Rectal smooth muscle tissue (tissue), 1 donor: ENCODE data around the gene TMEM170B.
A peak's percentile ranks its signal among the peaks of the same experiment; 100 is the strongest.

Source experiments
- H3K27ac ChIP-seq: one replicate; pipeline ENCODE4 v1.7.0; 2013; ENCODE audit warnings: low read depth, low read length, inconsistent platforms
- H3K27me3 ChIP-seq: one replicate; pipeline ENCODE4 v1.7.0; 2013; ENCODE audit warnings: low read length; ENCODE audit not compliant: control insufficient read depth, insufficient read depth
- H3K36me3 ChIP-seq: one replicate; pipeline ENCODE4 v1.7.0; 2013; ENCODE audit warnings: low read length; ENCODE audit not compliant: control insufficient read depth, insufficient read depth
- H3K4me1 ChIP-seq: one replicate; pipeline ENCODE4 v1.7.0; 2013; ENCODE audit warnings: low read length; ENCODE audit not compliant: control insufficient read depth, insufficient read depth
- H3K4me3 ChIP-seq: one replicate; pipeline ENCODE4 v1.7.0; 2013; ENCODE audit warnings: low read length
- H3K9ac ChIP-seq: one replicate; pipeline ENCODE4 v1.7.0; 2013; ENCODE audit warnings: low read length

Gene TMEM170B, protein sequence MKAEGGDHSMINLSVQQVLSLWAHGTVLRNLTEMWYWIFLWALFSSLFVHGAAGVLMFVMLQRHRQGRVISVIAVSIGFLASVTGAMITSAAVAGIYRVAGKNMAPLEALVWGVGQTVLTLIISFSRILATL

DNA sequence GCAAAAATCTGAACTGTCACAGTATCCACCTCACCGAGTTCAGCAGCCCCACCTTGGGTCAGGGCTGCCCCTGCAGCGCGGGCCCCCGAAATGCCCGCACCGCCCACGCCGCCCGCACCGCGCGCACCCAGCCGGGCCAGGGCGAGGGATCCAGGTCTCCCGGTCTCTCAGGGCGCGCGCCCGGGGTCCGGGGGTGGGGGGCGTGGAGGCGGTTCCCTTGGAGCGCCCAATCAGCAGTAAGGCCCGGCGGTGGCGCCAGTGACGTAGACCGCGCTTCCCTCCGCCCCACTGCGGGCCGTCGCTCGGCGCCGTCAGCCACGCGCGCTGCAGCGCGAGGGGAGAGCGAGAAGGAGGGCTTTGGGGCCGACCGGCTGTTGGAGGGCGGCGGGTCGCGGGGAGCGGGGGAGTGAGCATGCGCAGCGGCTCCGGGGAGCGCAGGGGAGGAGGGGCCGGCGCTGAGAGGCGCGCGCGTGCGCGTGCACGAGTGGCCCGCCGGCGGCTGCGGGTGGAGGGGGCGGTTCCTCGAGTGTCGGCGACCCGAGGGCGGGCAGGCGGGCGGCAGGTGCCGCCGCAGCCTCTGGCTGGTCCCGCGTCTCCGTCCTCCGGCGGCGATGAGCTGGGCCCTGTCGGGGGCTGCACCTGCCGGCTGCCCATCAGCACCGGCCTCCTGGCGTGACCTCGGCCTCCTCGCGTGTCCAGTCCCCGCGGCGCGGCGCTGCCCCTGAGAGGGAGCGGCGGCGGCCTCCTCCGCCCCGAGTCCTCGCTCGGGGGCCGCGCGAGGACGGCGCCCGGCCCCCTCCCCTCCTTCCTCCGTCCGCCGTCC lies at the start of gene TMEM170B:
TMEM170B (plus strand) TSS at position 521 of the 823 bp plus-strand sequence. CDS start 529 bp downstream, outside the sequence.
- peaks cover 8% of the 10 kb centered on the region for H3K4me1 ChIP-seq
- H3K9ac ChIP-seq, result peak within 1 kb of the TSS; percentile 56
- no peaks in the 10 kb centered on the region for H3K27me3 ChIP-seq
- peak within 1 kb of the TSS; percentile 79 for H3K27ac ChIP-seq
- peak within 1 kb of the TSS; percentile 62 for H3K4me3 ChIP-seq
- no peaks in the 10 kb centered on the region for H3K36me3 ChIP-seq

DNA sequence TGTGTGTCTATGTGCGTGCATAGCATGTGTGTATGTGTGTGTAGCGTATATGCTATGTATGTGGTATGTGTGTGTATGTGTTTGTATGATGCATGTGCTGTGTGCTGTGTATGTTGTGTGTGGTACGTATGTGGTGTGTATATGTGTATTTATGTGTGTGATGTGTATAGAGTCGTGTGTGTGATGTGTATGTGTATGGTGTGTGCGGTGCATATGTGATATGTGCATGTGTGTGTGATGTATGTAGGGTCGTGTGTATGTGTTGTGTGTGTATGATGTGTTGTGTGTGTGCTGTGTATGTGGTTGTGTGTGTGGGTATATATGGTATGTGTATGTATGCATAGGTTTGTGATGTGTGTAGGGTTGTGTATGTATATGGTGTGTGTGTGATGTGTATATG lies 46.6 kb upstream of the TMEM170B start:
- no peak overlapping the region for H3K9ac ChIP-seq
- H3K4me1 ChIP-seq, result no peaks in the 10 kb centered on the region
- no peaks in the 10 kb centered on the region for H3K27me3 ChIP-seq
- H3K36me3 ChIP-seq, result no peaks in the 10 kb centered on the region
- H3K4me3 ChIP-seq, result no peak overlapping the region
- H3K27ac ChIP-seq, result no peak overlapping the region

DNA sequence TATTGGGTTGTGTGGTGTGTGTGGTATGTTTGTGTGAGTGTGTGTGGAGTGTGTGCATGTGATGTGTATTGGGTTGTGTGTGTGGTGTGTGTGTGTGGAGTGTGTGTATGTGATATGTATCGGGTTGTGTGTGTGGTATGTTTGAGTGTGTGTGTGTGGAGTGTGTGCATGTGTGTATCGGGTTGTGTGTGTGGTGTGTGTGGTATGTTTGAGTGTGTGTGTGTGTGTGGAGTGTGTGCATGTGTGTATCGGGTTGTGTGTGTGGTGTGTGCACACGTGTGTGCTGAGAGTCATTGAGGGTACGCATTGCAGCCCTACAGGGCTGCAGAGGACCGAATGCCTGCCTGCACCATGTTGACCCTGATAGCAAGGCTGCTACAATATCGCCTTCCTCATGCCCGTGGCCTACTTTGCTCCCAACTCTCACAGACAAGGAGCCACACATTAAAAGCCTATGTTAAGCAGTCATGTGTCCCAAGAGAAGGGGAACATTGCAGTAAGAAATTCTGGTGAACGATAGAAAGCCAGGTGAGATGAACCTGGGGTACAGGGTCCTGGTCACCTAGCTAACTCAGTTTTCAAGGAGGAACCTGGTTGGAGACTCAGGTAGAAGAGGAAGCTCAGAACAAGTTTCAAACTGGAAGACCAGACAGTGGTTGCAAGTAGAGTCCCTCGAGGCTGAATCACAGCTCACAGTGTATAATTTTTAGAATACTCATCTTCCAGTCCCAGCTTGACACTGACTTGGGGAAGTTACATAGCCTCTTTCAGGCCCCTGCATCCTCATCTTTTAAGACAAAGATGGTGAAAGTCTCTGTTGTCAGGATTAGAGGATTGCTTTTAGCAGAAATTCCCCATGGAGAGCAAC lies 45.7 kb upstream of the TMEM170B start:
- H3K4me1 ChIP-seq, result no peaks in the 10 kb centered on the region
- H3K27me3 ChIP-seq, result no peaks in the 10 kb centered on the region
- H3K4me3 ChIP-seq, result no peak overlapping the region
- H3K9ac ChIP-seq, result no peak overlapping the region
- no peak overlapping the region for H3K27ac ChIP-seq
- no peaks in the 10 kb centered on the region for H3K36me3 ChIP-seq

DNA sequence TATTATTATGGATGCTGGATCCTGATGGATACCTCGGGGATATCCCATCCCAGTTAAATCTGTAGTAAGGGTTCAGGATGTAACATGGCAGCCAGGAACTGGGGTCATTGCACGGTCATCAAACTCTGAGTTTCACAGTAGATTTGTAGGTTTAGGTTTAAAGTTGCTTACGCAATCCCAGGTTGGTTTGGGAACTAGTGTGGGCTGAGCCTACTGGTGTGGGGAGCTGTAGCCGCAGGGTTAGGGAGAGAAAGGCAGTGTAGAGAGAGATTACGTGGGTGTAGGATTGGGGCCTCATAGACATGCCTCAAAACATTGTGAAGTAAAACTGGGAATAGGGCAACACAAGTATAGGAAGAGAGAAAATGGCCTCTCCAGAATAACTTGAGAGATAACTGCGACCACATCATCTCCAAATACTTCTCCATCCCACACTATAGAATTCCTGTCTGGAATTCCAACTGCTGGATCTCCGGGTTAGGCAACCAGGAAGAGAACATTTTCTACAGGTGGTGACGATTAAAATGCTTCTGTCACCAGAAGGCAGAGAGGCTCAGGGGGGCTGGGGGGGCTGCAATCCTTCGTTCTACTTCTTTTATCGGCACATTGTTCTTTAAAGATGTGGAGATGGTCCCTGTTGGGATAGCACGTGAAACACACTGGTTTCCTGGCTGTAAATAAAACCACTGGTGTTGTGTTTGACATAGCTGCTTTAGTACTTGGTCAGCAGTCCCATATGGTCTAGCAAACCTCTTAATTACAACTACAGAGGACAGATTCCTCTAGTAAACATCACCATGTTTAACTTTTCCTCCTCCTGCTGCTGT lies 44.9 kb upstream of the TMEM170B start:
- no peaks in the 10 kb centered on the region for H3K36me3 ChIP-seq
- H3K4me1 ChIP-seq, result no peaks in the 10 kb centered on the region
- H3K9ac ChIP-seq, result no peak overlapping the region

DNA sequence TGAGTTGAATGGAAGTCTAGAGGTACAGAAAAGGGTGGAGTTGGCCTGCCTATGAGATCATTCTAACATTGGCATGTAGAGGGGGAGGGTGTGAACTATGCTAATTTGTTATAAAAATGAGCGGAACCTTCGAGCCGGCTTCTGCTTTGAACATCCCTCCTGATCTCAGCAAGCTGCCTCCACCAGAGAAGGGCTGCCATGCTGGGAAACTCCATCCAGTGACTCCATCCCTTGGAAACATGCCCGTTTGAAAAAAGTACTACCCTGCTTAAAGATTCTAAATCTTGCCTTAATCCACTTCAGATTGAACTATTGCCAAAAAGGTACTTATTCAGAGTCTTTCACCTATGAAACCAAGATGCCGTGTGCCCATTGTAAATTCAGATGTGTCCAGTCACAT lies 43.6 kb upstream of the TMEM170B start:
- Histone ChIP-seq H3K27ac (no peak overlapping the region), H3K36me3 (no peaks in the 10 kb centered on the region), H3K27me3 (no peaks in the 10 kb centered on the region), H3K4me3 (no peak overlapping the region), H3K9ac (no peak overlapping the region), H3K4me1 (no peaks in the 10 kb centered on the region)

More for the DNA sequence above, 44.9 kb upstream of the TMEM170B start:
- no peak overlapping the region for H3K4me3 ChIP-seq
- no peaks in the 10 kb centered on the region for H3K27me3 ChIP-seq
- no peak overlapping the region for H3K27ac ChIP-seq

DNA sequence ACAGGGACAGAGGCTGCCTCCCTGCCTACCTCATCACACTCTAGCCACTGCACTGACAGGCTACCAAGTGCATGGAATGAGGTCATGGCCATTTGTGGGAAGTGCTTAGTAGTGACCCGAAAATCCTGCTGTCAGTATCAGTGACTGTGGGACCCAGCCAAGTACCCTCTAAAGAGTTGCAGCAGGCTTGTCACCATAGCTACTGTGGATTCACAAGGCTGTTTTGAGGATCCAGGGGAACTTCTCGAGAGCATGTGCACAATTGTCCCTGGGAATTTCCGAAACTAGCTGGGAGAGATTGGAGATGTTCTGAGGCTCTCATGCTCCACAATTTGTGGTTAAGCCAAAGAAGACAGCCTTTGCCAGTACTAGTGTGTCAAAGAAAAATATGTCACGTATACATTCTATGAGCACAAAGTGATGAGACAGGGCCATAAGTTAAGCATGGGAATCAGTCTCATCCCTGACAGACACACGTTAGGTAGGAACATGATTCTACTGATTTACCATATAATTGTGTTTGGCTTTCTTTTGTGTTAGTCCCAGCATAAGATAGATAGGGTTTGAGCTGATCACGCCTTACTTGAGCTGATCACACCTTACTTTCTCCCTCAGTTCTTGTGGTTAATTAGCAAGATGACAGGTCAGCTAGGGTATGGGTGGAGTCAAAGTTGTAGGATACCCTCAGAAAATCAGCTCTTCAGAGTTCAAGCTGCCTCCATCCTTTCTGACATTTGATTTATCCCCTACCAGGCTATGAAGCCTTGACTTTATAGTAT lies 42.6 kb upstream of the TMEM170B start:
- Histone ChIP-seq H3K36me3 (no peaks in the 10 kb centered on the region), H3K27me3 (no peaks in the 10 kb centered on the region), H3K4me1 (no peaks in the 10 kb centered on the region), H3K4me3 (no peak overlapping the region), H3K27ac (no peak overlapping the region), H3K9ac (no peak overlapping the region)

DNA sequence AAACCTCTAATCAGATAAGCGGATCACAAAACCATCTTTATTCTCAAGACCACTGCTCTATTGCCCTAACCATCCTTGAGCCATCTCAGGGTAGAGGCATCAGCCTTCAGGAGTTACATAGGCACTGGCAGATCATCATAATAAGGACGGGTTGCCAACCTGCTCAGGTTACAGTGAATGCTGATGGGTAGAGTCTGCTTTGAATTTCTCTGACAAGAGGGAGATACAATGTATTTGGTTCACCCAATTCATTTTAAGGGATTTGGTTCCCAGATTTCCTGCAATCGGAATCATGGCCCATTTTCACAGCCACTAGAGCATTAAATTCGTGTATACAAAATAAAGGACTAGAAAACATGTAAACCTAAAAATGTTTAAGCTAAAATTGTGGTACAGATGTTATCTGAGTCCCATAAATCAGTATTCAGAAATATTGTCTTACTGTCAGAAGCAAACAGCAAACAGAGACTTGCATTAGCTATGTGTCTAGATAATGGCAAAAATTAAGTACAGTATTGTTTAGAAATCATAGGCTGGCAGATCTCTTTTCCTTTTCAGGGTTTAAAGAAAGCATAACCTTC lies 41.9 kb upstream of the TMEM170B start:
- Histone ChIP-seq H3K27ac (no peak overlapping the region), H3K27me3 (no peaks in the 10 kb centered on the region), H3K4me3 (no peak overlapping the region), H3K36me3 (no peaks in the 10 kb centered on the region), H3K9ac (no peak overlapping the region), H3K4me1 (no peaks in the 10 kb centered on the region)

DNA sequence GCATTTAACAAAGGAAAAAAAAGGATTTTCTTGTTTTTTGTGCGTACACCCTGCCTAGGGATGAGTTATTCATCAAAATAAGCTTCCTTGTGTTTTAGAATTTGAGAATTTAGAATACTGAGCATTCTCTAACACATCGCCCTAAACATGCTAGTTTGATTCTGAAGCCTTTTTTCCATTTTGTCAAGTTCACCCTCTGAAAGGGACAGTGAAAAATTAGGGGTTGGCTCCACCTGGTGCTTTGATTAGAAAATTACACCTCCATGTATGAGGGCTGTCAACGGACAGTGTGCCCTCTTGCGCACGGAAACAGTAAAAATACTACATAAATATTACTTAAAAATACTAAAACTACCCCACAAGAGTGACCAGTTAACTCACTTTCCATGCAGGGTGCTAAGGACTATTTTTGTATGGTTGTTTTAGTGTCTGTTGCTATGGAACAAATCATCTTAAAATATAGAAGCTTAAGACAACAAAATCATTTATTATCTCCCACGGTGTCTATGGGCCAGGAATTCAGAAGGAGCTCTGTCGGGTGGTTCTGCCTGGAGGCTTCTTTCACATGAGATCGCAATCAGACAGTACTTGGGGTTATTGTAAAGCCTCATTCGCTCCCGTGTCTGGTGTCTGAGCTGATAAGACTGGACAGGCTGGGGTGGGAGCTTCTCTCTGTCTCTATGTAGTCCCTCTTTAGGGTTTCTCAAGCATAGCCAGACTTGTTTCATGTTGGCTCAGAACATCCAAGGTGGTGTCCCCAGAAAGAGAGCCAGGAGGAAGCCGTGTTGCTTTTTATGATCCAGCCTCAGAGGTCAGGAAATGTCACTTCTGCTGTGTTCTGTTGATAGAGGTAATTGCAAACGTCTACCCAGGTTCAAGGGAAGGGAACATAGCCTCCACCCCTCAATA lies 41.1 kb upstream of the TMEM170B start:
- Histone ChIP-seq H3K4me3 (no peak overlapping the region), H3K27ac (no peak overlapping the region), H3K27me3 (no peaks in the 10 kb centered on the region), H3K4me1 (no peaks in the 10 kb centered on the region), H3K36me3 (no peaks in the 10 kb centered on the region), H3K9ac (no peak overlapping the region)

DNA sequence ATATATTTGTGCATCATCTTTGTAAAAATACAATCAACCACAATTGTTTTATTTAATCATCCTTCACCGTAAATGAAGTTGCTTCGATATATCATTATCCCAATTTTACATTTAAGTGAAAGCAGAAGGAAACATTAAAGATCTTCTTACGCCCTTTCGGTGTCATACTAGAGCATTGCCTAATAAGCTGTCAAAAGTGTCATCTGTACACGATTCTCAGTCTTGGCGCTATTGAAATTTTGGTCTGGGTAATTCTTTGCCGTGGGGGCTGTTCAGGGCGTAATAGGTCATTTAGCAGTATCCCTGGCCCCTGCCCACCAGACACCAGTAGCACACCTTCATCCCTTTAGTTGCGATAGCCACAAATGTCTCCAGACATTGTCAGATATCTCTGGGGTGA lies 40.4 kb upstream of the TMEM170B start:
- Histone ChIP-seq H3K4me1 (no peaks in the 10 kb centered on the region), H3K9ac (no peak overlapping the region), H3K4me3 (no peak overlapping the region), H3K36me3 (no peaks in the 10 kb centered on the region), H3K27me3 (no peaks in the 10 kb centered on the region), H3K27ac (no peak overlapping the region)

DNA sequence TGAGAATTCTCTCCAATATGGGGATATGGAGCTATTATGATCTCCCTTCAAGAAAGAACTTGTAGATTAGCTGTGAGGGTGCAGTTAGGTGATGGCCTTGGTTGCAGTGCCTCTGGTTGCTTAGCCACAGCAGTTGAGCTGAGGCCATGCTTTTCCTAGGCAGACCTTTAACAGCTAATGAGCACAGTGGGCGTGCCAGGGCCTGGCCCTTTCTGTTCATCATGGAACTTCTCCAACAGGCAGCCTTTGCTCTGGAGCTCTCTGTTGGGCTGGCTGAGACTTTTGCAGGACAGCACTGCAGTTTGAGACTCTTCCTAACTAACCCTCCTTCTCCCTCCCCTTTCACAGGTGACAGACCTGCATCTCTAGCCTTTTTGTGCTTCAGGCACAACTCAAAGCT lies 39.7 kb upstream of the TMEM170B start:
- H3K27ac ChIP-seq, result no peak overlapping the region

More for the DNA sequence above, 39.7 kb upstream of the TMEM170B start:
- Histone ChIP-seq H3K27me3 (no peaks in the 10 kb centered on the region), H3K9ac (no peak overlapping the region), H3K4me3 (no peak overlapping the region), H3K4me1 (no peaks in the 10 kb centered on the region), H3K36me3 (no peaks in the 10 kb centered on the region)
